Mammary epithelial cell (primary cell): Measurements from ENCODE around the gene HGS.

ENCODE experiments used
- CTCF ChIP-seq, 2 donors: IDR thresholded peaks in 1 of 2; conservative IDR thresholded peaks in 1 of 2; 2 replicates each; pipeline ENCODE4 v1.5.1; 2011 to 2012; ENCODE audit warnings: inconsistent platforms in 2 of 2, low read length in 2 of 2, mild to moderate bottlenecking in 2 of 2, control low read depth in 1 of 2, low read depth in 1 of 2; ENCODE audit not compliant: insufficient read depth in 1 of 2; ENCODE audit errors: extremely low read depth in 1 of 2
- EZH2 ChIP-seq: IDR thresholded peaks from 2 replicates; pipeline ENCODE4 v1.6.1; 2012; ENCODE audit warnings: low read length, inconsistent platforms, borderline replicate concordance

DNA sequence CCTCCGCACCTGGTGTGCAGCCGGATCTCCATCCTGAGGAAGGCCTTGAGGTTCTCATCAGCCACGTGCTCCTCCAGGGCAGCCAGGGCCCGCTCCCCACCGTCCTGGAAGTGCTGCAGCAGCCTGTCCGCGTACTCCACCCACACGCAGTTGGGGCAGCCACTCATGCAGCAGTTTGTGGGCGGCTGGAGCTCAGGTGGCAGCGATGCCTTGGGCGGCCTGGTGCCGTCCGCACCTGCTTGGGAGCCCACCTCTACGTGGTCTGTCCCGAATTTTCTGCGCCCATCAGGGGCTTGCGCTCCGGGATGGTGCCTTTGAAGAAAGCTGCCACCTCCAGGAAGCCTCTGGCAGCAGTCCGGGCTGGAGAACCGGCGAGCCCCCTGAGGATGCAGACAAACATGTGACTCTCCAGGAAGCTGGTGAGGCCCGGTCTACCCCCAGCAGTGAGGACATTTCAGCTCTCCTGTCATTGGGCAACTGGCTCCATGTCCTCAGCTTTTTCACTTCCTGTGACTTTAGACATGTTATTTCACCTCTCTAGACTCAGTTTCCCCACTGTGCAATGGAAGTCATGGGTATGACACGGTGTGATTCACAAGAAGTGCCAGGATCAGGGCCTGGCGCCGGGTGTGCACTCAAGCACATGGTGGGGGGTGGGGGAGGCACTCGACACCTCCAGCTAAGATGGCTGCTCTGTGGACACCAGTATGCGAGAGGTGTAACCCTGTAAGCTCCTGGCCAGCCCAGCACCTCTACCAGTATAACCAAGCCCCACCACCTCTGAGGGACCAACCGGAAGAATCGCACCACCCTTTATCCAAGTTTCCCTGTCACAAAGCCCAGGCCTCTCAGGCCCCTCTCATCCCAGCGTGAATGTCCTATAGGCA lies 18.4 kb upstream of the HGS start:
- TF ChIP-seq CTCF (conservative IDR thresholded peaks at IDR 0.05 in 1 of 2, IDR thresholded peaks at IDR 0.05 in 1 of 2; ENCODE audit: extremely low read depth in 1 of 2, insufficient read depth in 1 of 2, low read depth in 1 of 2, low read length in 2 of 2) (no peak), EZH2 (no peak)
